ENCODE results near the gene CACHD1. TPM values are rescaled to one million over a fixed set of nuclear protein-coding genes. Genes with fewer than 3 reads are reported as not detected.

CACHD1 gene
- 12.8 TPM for total RNA-seq

- peak; percentile 93 for DNase-seq
Measured at GRCh38 chr1:64469977-64470664, at the start of gene CACHD1. TSS of gene CACHD1 (plus strand) at chr1:64470129. CDS start at chr1:64470745, 616 bp downstream.

- DNase-seq = no peak
Measured at GRCh38 chr1:64421377-64421776, 48.6 kb upstream of the CACHD1 start.

GRCh38 chr1:64423526-64423925 lies 46.4 kb upstream of the CACHD1 start:
- DNase-seq = no peak

GRCh38 chr1:64424412-64424811 lies 45.5 kb upstream of the CACHD1 start:
- no peak for DNase-seq

GRCh38 chr1:64425521-64425920 lies 44.4 kb upstream of the CACHD1 start:
- no peak for DNase-seq

GRCh38 chr1:64426681-64427080 lies 43.2 kb upstream of the CACHD1 start:
- DNase-seq = no peak

GRCh38 chr1:64427879-64428278 lies 42.0 kb upstream of the CACHD1 start:
- no peak for DNase-seq

GRCh38 chr1:64433308-64433707 lies 36.6 kb upstream of the CACHD1 start:
- DNase-seq = no peak

- no peak for DNase-seq
Measured at GRCh38 chr1:64433747-64434146, 36.2 kb upstream of the CACHD1 start.

- no peak for DNase-seq
Measured at GRCh38 chr1:64435000-64435399, 34.9 kb upstream of the CACHD1 start.

GRCh38 chr1:64437453-64437852 lies 32.5 kb upstream of the CACHD1 start:
- no peak for DNase-seq

GRCh38 chr1:64440183-64440826 lies 29.6 kb upstream of the CACHD1 start:
- DNase-seq = peak; percentile 4

- DNase-seq = no peak
Measured at GRCh38 chr1:64451440-64451839, 18.5 kb upstream of the CACHD1 start.

GRCh38 chr1:64453688-64454087 lies 16.2 kb upstream of the CACHD1 start:
- no peak for DNase-seq

- DNase-seq = no peak
Measured at GRCh38 chr1:64458915-64459314, 11.0 kb upstream of the CACHD1 start.

GRCh38 chr1:64459743-64460142 lies 10.2 kb upstream of the CACHD1 start:
- no peak for DNase-seq

GRCh38 chr1:64466033-64466432 lies 3.9 kb upstream of the CACHD1 start:
- DNase-seq = no peak

- peak; percentile 16 for DNase-seq
Measured at GRCh38 chr1:64469116-64469976, 583 bp upstream of the CACHD1 start.

GRCh38 chr1:64470665-64471217 lies 812 bp downstream of the CACHD1 start:
- peak; percentile 46 for DNase-seq

- peak; percentile 56 for DNase-seq
Measured at GRCh38 chr1:64471218-64472039, 1.5 kb downstream of the CACHD1 start.

- no peak for DNase-seq
Measured at GRCh38 chr1:64472040-64472376, 2.1 kb downstream of the CACHD1 start.

GRCh38 chr1:64472805-64473204 lies 2.9 kb downstream of the CACHD1 start:
- no peak for DNase-seq

Measured in tongue (tissue), 2 donors.